GM13976 (cell line): ENCODE measurements around the gene WBP1.

Source experiments
- DNase-seq: peaks from one replicate; pipeline ENCODE4 v3.0.0; 2012; ENCODE audit warnings: low spot score
- CTCF ChIP-seq: IDR thresholded peaks from 2 replicates; pipeline ENCODE4 v1.5.1; 2012; ENCODE audit warnings: borderline replicate concordance, mild to moderate bottlenecking; ENCODE audit not compliant: insufficient read depth; ENCODE audit errors: extremely low read depth, missing control alignments, control extremely low read depth
- in situ Hi-C: fragments of 300-500 bp; cut with MboI; formaldehyde crosslinking; loops from one replicate; pipeline ENCODE4 v1.12.0; 2022; ENCODE audit warnings: low sequenced_read_pairs, mixed read lengths, inconsistent platforms; ENCODE audit not compliant: unreplicated experiment

Gene WBP1

DNA sequence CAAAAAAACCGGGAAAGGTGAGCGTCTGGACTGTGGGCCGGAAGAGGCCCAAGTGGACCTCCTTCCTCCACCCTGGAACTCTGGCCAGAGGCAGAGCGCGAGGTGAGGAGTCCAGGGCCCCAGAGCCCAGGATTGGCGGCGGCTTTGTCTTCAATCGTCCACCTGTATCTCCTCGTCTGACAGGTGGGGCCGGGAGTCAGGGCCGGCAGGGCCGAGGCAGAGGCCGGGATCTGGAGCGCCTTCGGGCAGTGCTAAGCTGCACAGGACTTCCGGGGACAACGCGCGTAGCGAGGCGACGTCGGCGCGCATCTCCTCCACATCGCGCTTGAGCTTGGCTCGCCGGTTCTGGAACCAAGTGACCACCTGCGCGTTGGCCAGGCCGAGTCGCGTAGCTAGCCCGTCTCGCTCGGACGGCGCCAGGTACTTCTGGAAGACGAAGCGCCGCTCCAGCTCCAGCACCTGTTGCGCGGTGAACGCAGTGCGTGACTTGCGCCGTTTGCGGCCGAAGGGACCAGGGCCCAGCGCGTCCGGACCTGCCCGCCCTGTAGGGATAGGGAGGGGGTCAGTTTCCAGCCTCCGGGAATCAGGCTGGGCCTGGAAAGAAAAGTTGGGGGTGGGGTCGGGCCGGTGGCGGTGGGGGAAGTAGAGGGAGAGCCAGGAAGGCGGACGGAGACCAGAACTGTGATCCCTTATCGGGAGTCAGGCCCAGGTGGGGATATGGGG, 39.7 kb downstream of the WBP1 start:
- in situ Hi-C loops: loop anchor here (25.0 kb wide), 1 partner anchor 364 kb away; no protein-coding TSS in a partner anchor
- no peak for TF ChIP-seq CTCF
- DNase-seq: peak; percentile 65

- DNase-seq: peak; percentile 57
- TF ChIP-seq CTCF: no peak
- in situ Hi-C loops: loop anchor here (25.0 kb wide), 1 partner anchor 364 kb away; no protein-coding TSS in a partner anchor
These were observed 40.4 kb downstream of the WBP1 start for GRCh38 chr2:74498500-74499266.

DNA sequence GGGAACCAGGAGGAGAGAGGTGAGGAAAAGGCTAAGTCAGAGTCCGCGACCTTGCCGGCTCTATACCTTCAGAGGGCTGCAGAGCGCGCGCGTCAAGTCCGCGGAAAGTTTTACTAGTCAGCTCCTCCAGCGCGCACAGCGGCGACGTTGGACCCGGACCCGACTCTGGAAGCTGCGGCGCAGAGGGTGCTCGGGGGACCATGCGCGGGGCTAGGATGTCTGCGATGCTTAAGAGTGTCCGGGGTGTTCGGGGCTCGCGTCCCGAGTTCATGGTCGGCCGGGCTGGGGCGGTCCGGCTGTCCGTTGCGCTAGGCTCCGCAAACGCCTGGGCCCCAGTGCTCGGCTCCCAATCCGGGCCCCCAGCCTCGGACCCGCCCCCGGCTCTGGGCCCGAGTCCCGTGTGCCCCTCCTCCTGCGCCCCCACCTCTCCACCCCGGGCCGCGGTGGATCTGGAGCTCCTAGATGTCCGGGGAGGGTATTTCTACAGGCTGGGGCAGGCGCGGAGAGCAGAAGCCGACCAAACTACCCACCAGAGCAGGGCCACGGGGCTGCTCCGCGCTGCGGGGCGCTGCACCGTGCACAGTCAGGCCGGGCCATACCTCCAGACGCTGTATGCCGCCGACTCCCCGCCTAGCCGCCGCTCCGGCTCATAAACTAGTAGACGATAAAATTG, 41.2 kb downstream of the WBP1 start, which contains the start of gene LBX2:
Gene LBX2 (minus strand): TSS at position 337 of the 673 bp plus-strand sequence. CDS start 66 bp downstream, at position 271.
- TF ChIP-seq CTCF: no peak
- no peak for DNase-seq
- in situ Hi-C loops: loop anchor here (25.0 kb wide), 1 partner anchor 363 kb away; no protein-coding TSS in a partner anchor

GRCh38 chr2:74499940-74500577, 41.8 kb downstream of the WBP1 start:
- DNase-seq: no peak
- in situ Hi-C loops: loop anchor here (25.0 kb wide), 1 partner anchor 362 kb away; no protein-coding TSS in a partner anchor
- TF ChIP-seq CTCF: no peak

- no peak for DNase-seq
- TF ChIP-seq CTCF: no peak
- in situ Hi-C loops: no loop called here
These were observed 42.3 kb downstream of the WBP1 start for GRCh38 chr2:74500578-74500946.
